ENCODE results near the gene HARS2. TPM values are rescaled to one million over a fixed set of nuclear protein-coding genes. Genes with fewer than 3 reads are reported as not detected.
A peak's percentile ranks its signal among the peaks of the same experiment; 100 is the strongest.
"Not testable (repeated sequence)": the region's sequence is repeated elsewhere in the genome, so short reads cannot be mapped to it uniquely, and the experiment has no call there.

The HARS2 gene
- total RNA-seq, 1 donor from 2014 or later = 10.7 TPM

- peak overlapping the region; percentile 88 to 89 for H3K27ac ChIP-seq
- H3K36me3 ChIP-seq = peaks cover 47 to 55% of the 10 kb centered on the region in 2 donors
- intact Hi-C loops (cut with DNase I) = loop anchor here (1.0 to 5.0 kb wide), 5 partner anchors 17 to 263 kb away; partner anchors contain the start of genes ANKHD1, EIF4EBP3, IK and NDUFA2
- no peaks in the 10 kb centered on the region for H3K9me3 ChIP-seq
- peaks cover 5 to 8% of the 10 kb centered on the region in 2 donors for H3K4me1 ChIP-seq
- no peak for DNase-seq (ENCODE audit: low spot score in 2 of 2)
- H3K27me3 ChIP-seq = no peaks in the 10 kb centered on the region
- no peak for TF ChIP-seq CTCF (IDR thresholded peaks at IDR 0.05)
- peak overlapping the region; percentile 59 to 81 for H3K4me3 ChIP-seq
These were observed 27.3 kb upstream of the HARS2 start for GRCh38 chr5:140664030-140664358.

GRCh38 chr5:140664359-140665119, 26.7 kb upstream of the HARS2 start, which contains the start of gene WDR55:
TSS of gene WDR55 (plus strand) at chr5:140664904. CDS start at chr5:140664913, 9 bp downstream.
- no peaks in the 10 kb centered on the region for H3K27me3 ChIP-seq
- TF ChIP-seq CTCF (IDR thresholded peaks at IDR 0.05) = no peak
- peak within 1 kb of the TSS; percentile 59 to 81 for H3K4me3 ChIP-seq
- peaks cover 5 to 8% of the 10 kb centered on the region in 2 donors for H3K4me1 ChIP-seq
- intact Hi-C loops (cut with DNase I) = loop anchor here (1.0 to 5.0 kb wide), 5 partner anchors 17 to 263 kb away; partner anchors contain the start of genes ANKHD1, EIF4EBP3, IK and NDUFA2
- DNase-seq (ENCODE audit: low spot score in 2 of 2) = peak; percentile 90 to 98
- H3K27ac ChIP-seq = peak within 1 kb of the TSS; percentile 88 to 89
- H3K9me3 ChIP-seq = no peaks in the 10 kb centered on the region
- H3K36me3 ChIP-seq = peaks cover 47 to 55% of the 10 kb centered on the region in 2 donors

GRCh38 chr5:140671035-140671434, 20.2 kb upstream of the HARS2 start:
- H3K9me3 ChIP-seq; H3K4me3 ChIP-seq; H3K27ac ChIP-seq; intact Hi-C loops (cut with DNase I); H3K27me3 ChIP-seq; H3K4me1 ChIP-seq: not testable (repeated sequence)
- DNase-seq (ENCODE audit: low spot score in 2 of 2) = peak in 1 of 2 donors; percentile 44
- peaks cover 49 to 75% of the 10 kb centered on the region in 2 donors for H3K36me3 ChIP-seq

GRCh38 chr5:140671472-140672125, 19.7 kb upstream of the HARS2 start:
- Histone ChIP-seq H3K4me1 (no peaks in the 10 kb centered on the region), H3K9me3 (no peaks in the 10 kb centered on the region), H3K27ac (no peak overlapping the region), H3K4me3 (no peak overlapping the region), H3K27me3 (no peaks in the 10 kb centered on the region), H3K36me3 (peaks cover 54 to 80% of the 10 kb centered on the region in 2 donors)
- peak in 1 of 2 donors; percentile 58 for DNase-seq (ENCODE audit: low spot score in 2 of 2)
- TF ChIP-seq CTCF (IDR thresholded peaks at IDR 0.05) = no peak
- intact Hi-C loops (cut with DNase I) = no loop called here

GRCh38 chr5:140672455-140673186, 18.6 kb upstream of the HARS2 start:
- peaks cover 65 to 86% of the 10 kb centered on the region in 2 donors for H3K36me3 ChIP-seq
- TF ChIP-seq CTCF (IDR thresholded peaks at IDR 0.05) = no peak
- intact Hi-C loops (cut with DNase I) = no loop called here
- peak overlapping the region; percentile 13 to 36 for H3K4me3 ChIP-seq
- no peaks in the 10 kb centered on the region for H3K27me3 ChIP-seq
- no peak overlapping the region for H3K27ac ChIP-seq
- no peaks in the 10 kb centered on the region for H3K4me1 ChIP-seq
- DNase-seq (ENCODE audit: low spot score in 2 of 2) = peak in 1 of 2 donors; percentile 56
- no peaks in the 10 kb centered on the region for H3K9me3 ChIP-seq

Data from ascending aorta (tissue), 2 donors.